HepG2 (cell line): ENCODE data around the gene LACTBL1. TPM values are rescaled to one million over a fixed set of nuclear protein-coding genes. Genes with fewer than 3 reads are reported as not detected.

Source experiments
- ATAC-seq: fragments of 200-7000 bp; cut with Tn5 transposase; 3 replicates; pipeline ENCODE4 v1.9.1; 2020; ENCODE audit warnings: mild to moderate bottlenecking, moderate library complexity
- BruUV-seq: library from RNA; stranded (reverse); fragments of 400-500 nt; replicated peaks from 2 replicates; lab custom pipeline; 2021; lab: Mats Ljungman, UMichigan
- CTCF ChIA-PET: fragments of 300-600 bp; formaldehyde crosslinking; extraction: SDS; loops from one replicate; lab custom pipeline; 2021; ENCODE audit warnings: low total read pairs, inconsistent platforms, low intra/inter-chr PET ratio; lab: Yijun Ruan, JAX
- POLR2A ChIA-PET: fragments of 350-600 bp; sonication (Branson Sonifier 250); formaldehyde crosslinking; loops from one replicate; lab custom pipeline; 2020; ENCODE audit warnings: antibody characterized with exemption, inconsistent platforms; lab: Yijun Ruan, JAX
- DNase-seq: peaks from one replicate; pipeline ENCODE4 v3.0.0-alpha.2; 2015; ENCODE audit warnings: low spot score
- FAIRE-seq: peaks from 3 replicates; lab custom pipeline; 2011; peaks lifted over from hg19 to GRCh38; lab: Jason Lieb, UNC
- H2AFZ ChIP-seq: one replicate; pipeline ENCODE4 v1.6.1; 2011; ENCODE audit warnings: low read length, inconsistent platforms
- H3K27ac ChIP-seq: fragments of 300-600 bp; 3 replicates; pipeline ENCODE4 v1.8.0; 2011; ENCODE audit warnings: mixed run types, mild to moderate bottlenecking, mixed read lengths, low read length, inconsistent platforms; ENCODE audit not compliant: insufficient read depth; ENCODE audit errors: extremely low read length
- H3K27me3 ChIP-seq, 2 experiments: fragments of 200-600 bp in 1 of 2; 2 replicates in 1 of 2; 3 replicates in 1 of 2; pipeline versions ENCODE4 v1.6.0 to v1.8.0; 2011; ENCODE audit warnings: low read length in 2 of 2, mild to moderate bottlenecking in 2 of 2, moderate library complexity in 2 of 2, inconsistent platforms in 1 of 2; ENCODE audit not compliant: insufficient read depth in 2 of 2, control insufficient read depth in 1 of 2
- H3K36me3 ChIP-seq, 2 experiments: fragments of 200-600 bp in 1 of 2; replicated peaks in 1 of 2; 2 replicates in 1 of 2; 3 replicates in 1 of 2; pipeline versions ENCODE4 v1.5.1 to v1.8.0; 2011; ENCODE audit warnings: low read length in 2 of 2, inconsistent platforms in 1 of 2; ENCODE audit not compliant: insufficient read depth in 2 of 2, control insufficient read depth in 1 of 2
- H3K4me1 ChIP-seq: 2 replicates; pipeline ENCODE4 v1.5.1; 2012; ENCODE audit warnings: low read length, inconsistent platforms; ENCODE audit not compliant: insufficient read depth
- H3K4me2 ChIP-seq: 2 replicates; pipeline ENCODE4 v1.6.0; 2011; ENCODE audit warnings: low read depth, low read length, inconsistent platforms
- H3K4me3 ChIP-seq, 3 experiments: fragments of 200-600 bp in 1 of 3; sonication (generic), shearing (Covaris generic) in 1 of 3; replicated peaks in 1 of 3; 2 replicates each; pipeline ENCODE4 v1.5.1; 2011 to 2016; ENCODE audit warnings: low read length in 3 of 3, inconsistent platforms in 2 of 3, low read depth in 2 of 3, mild to moderate bottlenecking in 2 of 3, control low read depth in 1 of 3, mixed read lengths in 1 of 3; ENCODE audit not compliant: insufficient read depth in 1 of 3
- H3K79me2 ChIP-seq: one replicate; pipeline ENCODE4 v1.6.1; 2011; ENCODE audit warnings: low read length, inconsistent platforms; ENCODE audit not compliant: insufficient read depth
- H3K9ac ChIP-seq: 2 replicates; pipeline ENCODE4 v1.6.0; 2011; ENCODE audit warnings: mild to moderate bottlenecking, low read depth, low read length, inconsistent platforms; ENCODE audit not compliant: insufficient read depth
- H3K9me3 ChIP-seq: 2 replicates; pipeline ENCODE4 v1.5.1; 2012; ENCODE audit warnings: mild to moderate bottlenecking, low read length
- H4K20me1 ChIP-seq: 2 replicates; pipeline ENCODE4 v1.6.0; 2011; ENCODE audit warnings: inconsistent platforms, mild to moderate bottlenecking, low read length, moderate library complexity; ENCODE audit not compliant: insufficient read depth
- HNRNPLL ChIP-seq: fragments of 200-400 bp; formaldehyde crosslinking; IDR thresholded peaks from 2 replicates; pipeline ENCODE4 v1.6.1; 2017; ENCODE audit warnings: mild to moderate bottlenecking, low read depth, low read length; ENCODE audit not compliant: poor library complexity, severe bottlenecking
- NFYC ChIP-seq: IDR thresholded peaks from 2 replicates; pipeline ENCODE4 v1.6.1; 2016; ENCODE audit warnings: missing genetic modification reagents, missing compliant biosample characterization
- RAD21 ChIP-seq: fragments of 450-650 bp; formaldehyde crosslinking; IDR thresholded peaks from 2 replicates; pipeline ENCODE4 v1.5.0; 2020; ENCODE audit warnings: mild to moderate bottlenecking
- SMC3 ChIP-seq: IDR thresholded peaks from 2 replicates; pipeline ENCODE4 v1.6.1; 2011; ENCODE audit warnings: low read length, improper control_type of control experiment
- ZNF24 ChIP-seq: fragments of 450-650 bp; IDR thresholded peaks from 2 replicates; pipeline ENCODE4 v1.6.1; 2017; ENCODE audit warnings: antibody characterized with exemption, mild to moderate bottlenecking
- ZNF484 ChIP-seq: sonication (generic); formaldehyde crosslinking; IDR thresholded peaks from 2 replicates; pipeline ENCODE4 v1.5.1; 2020; ENCODE audit warnings: mild to moderate bottlenecking, low read depth, missing genetic modification reagents, borderline replicate concordance
- WGBS: methylation state at CpG from one replicate; pipeline ENCODE4 v1.1.6; 2017; ENCODE audit warnings: low lambda C conversion rate; 5-methylcytosine and 5-hydroxymethylcytosine counted together
- in situ Hi-C: cut with HindIII; loops from 2 replicates; pipeline ENCODE4 v1.10.0; 2017; ENCODE audit warnings: low pct_unique_long_range_greater_than_20kb; ENCODE audit not compliant: extremely low pct_ligation_motif_present
- intact Hi-C: fragments of 100-400 bp; cut with micrococcal nuclease; formaldehyde crosslinking; loops from one replicate; pipeline ENCODE4 v1.10.0; 2022; ENCODE audit not compliant: unreplicated experiment
- polyA plus RNA-seq, 8 experiments: library from polyadenylated mRNA; depleted of rRNA in 3 of 8; stranded (reverse) in 7 of 8; unstranded in 1 of 8; fragments of >200 nt; fragmentation: Illumina TruSeq in 4 of 8; extraction: Trizol in 4 of 8; gene quantifications; 2 replicates each; pipeline versions ENCODE4 v1.2.1 to v1.2.3, GENCODE V29; 2011 to 2016; ENCODE audit warnings: low read depth in 4 of 8, missing spikeins in 1 of 8, mixed read lengths in 1 of 8; ENCODE audit not compliant: insufficient read depth in 1 of 8
- total RNA-seq, 5 experiments: library from RNA; depleted of rRNA; stranded (reverse); fragments of >200 nt; fragmentation: Illumina TruSeq; extraction: Trizol; gene quantifications; 2 replicates each; pipeline ENCODE4 v1.2.3, GENCODE V29; 2016; ENCODE audit warnings: low read depth in 1 of 5
- TF ChIP-seq, protein P1 (sequence below): sonication (generic); formaldehyde crosslinking; IDR thresholded peaks from 2 replicates; pipeline ENCODE4 v1.4.0; 2020; ENCODE audit warnings: mild to moderate bottlenecking, missing genetic modification reagents
- TF ChIP-seq, protein P2 (sequence below): sonication (generic); formaldehyde crosslinking; IDR thresholded peaks from 2 replicates; pipeline ENCODE4 v1.5.0; 2020; ENCODE audit warnings: mild to moderate bottlenecking, missing genetic modification reagents, moderate library complexity
- TF ChIP-seq, protein P3 (sequence below): sonication (generic); formaldehyde crosslinking; IDR thresholded peaks from 2 replicates; pipeline ENCODE4 v1.5.1; 2020; ENCODE audit warnings: missing genetic modification reagents, mild to moderate bottlenecking, borderline replicate concordance
- TF ChIP-seq, protein P4 (sequence below): sonication (generic); formaldehyde crosslinking; IDR thresholded peaks from 2 replicates; pipeline ENCODE4 v1.5.0; 2020; ENCODE audit warnings: missing genetic modification reagents

Gene LACTBL1
- total and polyA plus RNA-seq, 2 of the 13 experiments (the other 11 are each of a cell fraction or from before 2014, with no cell fraction given), result 0.12 to 1.3 TPM

DNA sequence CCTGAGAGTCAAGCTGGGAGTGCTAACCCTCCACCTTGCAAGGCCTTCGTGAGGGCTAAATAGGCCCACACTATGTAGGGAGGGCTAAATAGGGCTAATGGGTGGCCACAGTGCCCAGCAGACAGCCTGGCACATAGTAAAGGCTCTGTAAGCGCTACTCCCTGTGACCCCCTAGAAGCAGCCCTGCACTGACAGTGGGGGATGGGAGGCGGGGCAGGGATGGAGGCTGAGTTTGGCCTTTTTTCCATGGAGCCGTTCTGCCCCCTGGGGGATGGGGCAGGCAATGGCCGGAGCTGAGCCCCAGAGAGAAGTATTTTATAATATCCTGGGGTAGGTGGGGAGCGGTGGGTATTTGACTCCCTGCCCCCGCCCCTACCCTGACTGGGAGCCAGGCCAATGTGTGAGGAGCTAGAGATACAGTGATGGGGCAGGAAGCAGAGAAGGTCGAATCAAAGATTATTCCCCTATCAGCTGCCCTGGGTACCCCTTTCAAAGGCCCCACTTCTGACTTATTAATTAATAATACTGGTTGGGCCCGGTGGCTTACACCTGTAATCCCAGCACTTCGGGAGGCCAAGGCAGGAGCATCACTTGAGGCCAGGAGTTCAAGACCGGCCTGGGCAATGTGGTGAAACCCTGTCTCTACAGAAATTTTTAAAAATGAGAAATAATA is 42.3 kb downstream of the LACTBL1 start:
- FAIRE-seq (no peak), ATAC-seq (peak; percentile 91), DNase-seq (peak; percentile 29)
- no peaks in the 10 kb centered on the region for H3K9me3 ChIP-seq
- in situ Hi-C loops (no loop called here), intact Hi-C loops (loop anchor here (1.0 kb wide), 2 partner anchors 34 to 221 kb away; no protein-coding TSS in a partner anchor)
- H3K27me3 ChIP-seq, result peaks cover 0 to 7% of the 10 kb centered on the region in 2 experiments; a peak in 2 of 5 replicates
- no peaks in the 10 kb centered on the region for H3K4me1 ChIP-seq
- H3K9ac ChIP-seq, result no peak overlapping the region
- H3K36me3 ChIP-seq, result no peaks in the 10 kb centered on the region
- BruUV-seq, result no TSS peak
- H3K4me3 ChIP-seq, result no peak overlapping the region
- no peaks in the 10 kb centered on the region for H4K20me1 ChIP-seq
- 19% methylated on average over 8 of the region's 11 CpGs for WGBS
- H3K27ac ChIP-seq, result no peak overlapping the region
- no peaks in the 10 kb centered on the region for H3K79me2 ChIP-seq
- ChIA-PET CTCF (interaction anchor here (1.5 to 1.8 kb wide), 3 partner anchors 226 to 264 kb away, joined by 7 to 17 read pairs (median 14); no protein-coding TSS in a partner anchor), POLR2A (no interaction called here)
- no peak overlapping the region for H3K4me2 ChIP-seq
- no peak overlapping the region for H2AFZ ChIP-seq
- TF ChIP-seq, protein P1, sequence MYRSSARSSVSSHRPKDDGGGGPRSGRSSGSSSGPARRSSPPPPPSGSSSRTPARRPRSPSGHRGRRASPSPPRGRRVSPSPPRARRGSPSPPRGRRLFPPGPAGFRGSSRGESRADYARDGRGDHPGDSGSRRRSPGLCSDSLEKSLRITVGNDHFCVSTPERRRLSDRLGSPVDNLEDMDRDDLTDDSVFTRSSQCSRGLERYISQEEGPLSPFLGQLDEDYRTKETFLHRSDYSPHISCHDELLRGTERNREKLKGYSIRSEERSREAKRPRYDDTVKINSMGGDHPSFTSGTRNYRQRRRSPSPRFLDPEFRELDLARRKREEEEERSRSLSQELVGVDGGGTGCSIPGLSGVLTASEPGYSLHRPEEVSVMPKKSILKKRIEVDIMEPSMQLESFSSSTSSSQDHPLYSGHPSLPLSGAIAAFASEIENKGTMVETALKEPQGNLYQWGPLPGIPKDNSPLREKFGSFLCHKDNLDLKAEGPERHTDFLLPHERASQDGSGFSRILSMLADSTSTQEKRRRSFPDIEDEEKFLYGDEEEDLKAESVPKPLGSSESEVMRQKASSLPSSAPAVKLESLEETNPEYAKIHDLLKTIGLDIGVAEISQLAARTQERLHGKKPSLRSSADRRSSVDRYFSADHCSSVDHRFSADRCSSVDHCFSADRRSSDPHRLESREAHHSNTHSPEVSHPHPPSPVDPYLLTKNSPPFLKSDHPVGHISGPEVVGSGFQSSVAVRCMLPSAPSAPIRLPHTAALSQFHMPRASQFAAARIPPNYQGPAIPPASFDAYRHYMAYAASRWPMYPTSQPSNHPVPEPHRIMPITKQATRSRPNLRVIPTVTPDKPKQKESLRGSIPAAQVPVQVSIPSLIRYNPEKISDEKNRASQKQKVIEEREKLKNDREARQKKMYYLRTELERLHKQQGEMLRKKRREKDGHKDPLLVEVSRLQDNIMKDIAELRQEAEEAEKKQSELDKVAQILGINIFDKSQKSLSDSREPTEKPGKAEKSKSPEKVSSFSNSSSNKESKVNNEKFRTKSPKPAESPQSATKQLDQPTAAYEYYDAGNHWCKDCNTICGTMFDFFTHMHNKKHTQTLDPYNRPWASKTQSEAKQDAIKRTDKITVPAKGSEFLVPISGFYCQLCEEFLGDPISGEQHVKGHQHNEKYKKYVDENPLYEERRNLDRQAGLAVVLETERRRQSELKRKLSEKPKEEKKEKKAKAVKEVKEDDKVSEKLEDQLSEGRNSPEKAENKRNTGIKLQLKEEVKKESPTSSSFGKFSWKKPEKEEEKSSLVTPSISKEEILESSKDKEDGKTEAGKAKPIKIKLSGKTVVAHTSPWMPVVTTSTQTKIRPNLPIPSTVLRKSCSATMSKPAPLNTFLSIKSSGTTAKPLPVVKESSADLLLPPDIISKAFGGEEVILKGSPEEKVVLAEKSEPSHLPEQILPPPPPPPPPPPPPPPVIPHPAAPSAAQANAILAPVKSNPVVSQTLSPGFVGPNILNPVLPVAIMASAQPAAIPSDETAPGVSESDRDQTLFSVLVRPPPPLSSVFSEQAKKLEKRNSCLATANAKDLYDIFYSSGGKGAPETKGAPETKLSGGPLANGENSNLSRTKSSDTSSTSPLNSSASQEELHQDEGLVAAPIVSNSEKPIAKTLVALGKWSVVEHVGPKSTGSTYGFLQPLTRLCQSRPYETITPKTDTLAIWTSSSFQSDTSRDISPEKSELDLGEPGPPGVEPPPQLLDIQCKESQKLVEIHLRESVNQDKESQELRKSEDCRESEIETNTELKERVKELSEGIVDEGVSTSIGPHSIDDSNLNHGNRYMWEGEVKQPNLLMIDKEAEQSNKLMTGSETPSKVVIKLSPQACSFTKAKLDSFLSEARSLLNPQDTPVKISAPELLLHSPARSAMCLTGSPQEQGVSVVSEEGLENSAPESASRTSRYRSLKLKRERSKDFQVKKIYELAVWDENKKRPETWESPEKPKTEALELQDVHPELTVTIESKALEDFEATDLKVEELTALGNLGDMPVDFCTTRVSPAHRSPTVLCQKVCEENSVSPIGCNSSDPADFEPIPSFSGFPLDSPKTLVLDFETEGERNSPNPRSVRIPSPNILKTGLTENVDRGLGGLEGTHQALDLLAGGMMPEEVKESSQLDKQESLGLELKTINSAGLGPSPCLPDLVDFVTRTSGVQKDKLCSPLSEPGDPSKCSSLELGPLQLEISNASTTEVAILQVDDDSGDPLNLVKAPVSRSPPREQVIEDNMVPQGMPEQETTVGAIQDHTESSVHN, result no peak
- TF ChIP-seq NFYC (no peak), ZNF24 (no peak), ZNF484 (CRISPR knock-in tag) (no peak), HNRNPLL (no peak), RAD21 (CRISPR knock-in tag) (peak; percentile 90), SMC3 (0 out of 2 replicates have a peak, but pooled peaks have one; percentile 51)
- TF ChIP-seq, protein P2, sequence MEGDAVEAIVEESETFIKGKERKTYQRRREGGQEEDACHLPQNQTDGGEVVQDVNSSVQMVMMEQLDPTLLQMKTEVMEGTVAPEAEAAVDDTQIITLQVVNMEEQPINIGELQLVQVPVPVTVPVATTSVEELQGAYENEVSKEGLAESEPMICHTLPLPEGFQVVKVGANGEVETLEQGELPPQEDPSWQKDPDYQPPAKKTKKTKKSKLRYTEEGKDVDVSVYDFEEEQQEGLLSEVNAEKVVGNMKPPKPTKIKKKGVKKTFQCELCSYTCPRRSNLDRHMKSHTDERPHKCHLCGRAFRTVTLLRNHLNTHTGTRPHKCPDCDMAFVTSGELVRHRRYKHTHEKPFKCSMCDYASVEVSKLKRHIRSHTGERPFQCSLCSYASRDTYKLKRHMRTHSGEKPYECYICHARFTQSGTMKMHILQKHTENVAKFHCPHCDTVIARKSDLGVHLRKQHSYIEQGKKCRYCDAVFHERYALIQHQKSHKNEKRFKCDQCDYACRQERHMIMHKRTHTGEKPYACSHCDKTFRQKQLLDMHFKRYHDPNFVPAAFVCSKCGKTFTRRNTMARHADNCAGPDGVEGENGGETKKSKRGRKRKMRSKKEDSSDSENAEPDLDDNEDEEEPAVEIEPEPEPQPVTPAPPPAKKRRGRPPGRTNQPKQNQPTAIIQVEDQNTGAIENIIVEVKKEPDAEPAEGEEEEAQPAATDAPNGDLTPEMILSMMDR (CRISPR knock-in tag), result peak; percentile 84
- TF ChIP-seq, protein P3, sequence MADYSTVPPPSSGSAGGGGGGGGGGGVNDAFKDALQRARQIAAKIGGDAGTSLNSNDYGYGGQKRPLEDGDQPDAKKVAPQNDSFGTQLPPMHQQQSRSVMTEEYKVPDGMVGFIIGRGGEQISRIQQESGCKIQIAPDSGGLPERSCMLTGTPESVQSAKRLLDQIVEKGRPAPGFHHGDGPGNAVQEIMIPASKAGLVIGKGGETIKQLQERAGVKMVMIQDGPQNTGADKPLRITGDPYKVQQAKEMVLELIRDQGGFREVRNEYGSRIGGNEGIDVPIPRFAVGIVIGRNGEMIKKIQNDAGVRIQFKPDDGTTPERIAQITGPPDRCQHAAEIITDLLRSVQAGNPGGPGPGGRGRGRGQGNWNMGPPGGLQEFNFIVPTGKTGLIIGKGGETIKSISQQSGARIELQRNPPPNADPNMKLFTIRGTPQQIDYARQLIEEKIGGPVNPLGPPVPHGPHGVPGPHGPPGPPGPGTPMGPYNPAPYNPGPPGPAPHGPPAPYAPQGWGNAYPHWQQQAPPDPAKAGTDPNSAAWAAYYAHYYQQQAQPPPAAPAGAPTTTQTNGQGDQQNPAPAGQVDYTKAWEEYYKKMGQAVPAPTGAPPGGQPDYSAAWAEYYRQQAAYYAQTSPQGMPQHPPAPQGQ (CRISPR knock-in tag), result no peak
- TF ChIP-seq, protein P4, sequence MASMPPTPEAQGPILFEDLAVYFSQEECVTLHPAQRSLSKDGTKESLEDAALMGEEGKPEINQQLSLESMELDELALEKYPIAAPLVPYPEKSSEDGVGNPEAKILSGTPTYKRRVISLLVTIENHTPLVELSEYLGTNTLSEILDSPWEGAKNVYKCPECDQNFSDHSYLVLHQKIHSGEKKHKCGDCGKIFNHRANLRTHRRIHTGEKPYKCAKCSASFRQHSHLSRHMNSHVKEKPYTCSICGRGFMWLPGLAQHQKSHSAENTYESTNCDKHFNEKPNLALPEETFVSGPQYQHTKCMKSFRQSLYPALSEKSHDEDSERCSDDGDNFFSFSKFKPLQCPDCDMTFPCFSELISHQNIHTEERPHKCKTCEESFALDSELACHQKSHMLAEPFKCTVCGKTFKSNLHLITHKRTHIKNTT (CRISPR knock-in tag), result no peak
